Upper lobe of left lung (tissue), 4 donors: ENCODE results near the gene PPIE.
"Not testable (repeated sequence)": the region's sequence is repeated elsewhere in the genome, so short reads cannot be mapped to it uniquely, and the experiment has no call there.

Source experiments
- EP300 ChIP-seq, 4 donors: sonication (generic); formaldehyde crosslinking; IDR thresholded peaks; one replicate each; pipeline ENCODE4 v1.5.1; 2017; ENCODE audit warnings: antibody characterized with exemption in 4 of 4, control low read depth in 2 of 4
- POLR2A ChIP-seq, 4 donors: fragments of 450-650 bp; IDR thresholded peaks; one replicate each; pipeline ENCODE4 v1.5.1; 2016 to 2017; ENCODE audit warnings: antibody characterized with exemption in 4 of 4, mild to moderate bottlenecking in 2 of 4
- POLR2AphosphoS5 ChIP-seq, 2 donors: sonication (generic); formaldehyde crosslinking; IDR thresholded peaks; one replicate each; pipeline ENCODE4 v1.5.1; 2017; ENCODE audit warnings: antibody characterized with exemption in 2 of 2
- TF ChIP-seq, protein P1 (sequence below), 6 experiments: fragments of 450-650 bp in 4 of 6; fragments of 200-600 bp in 2 of 6; sonication (generic) in 2 of 6; IDR thresholded peaks; one replicate each; pipeline ENCODE4 v1.5.1; 2016 to 2019; ENCODE audit warnings: antibody characterized with exemption in 6 of 6

DNA sequence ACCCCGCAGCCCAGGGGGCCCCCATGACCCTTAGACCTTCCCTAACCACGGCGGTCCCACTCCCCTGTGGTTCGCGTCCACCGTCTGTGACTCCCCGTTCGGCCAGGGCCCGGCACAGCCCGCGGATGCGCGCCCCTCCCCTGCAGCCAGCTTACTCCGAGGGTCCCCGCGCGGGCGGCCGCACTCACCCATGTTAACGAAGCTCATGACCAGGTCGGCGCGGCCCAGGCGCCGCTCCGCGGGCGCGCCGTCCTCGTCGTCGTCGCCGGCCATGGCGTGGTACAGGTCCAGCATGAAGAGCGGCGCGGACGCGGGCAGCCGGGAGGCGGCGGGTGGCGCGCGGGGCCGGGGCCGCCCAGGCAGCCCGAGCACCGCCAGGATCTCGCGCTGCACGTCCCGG lies 49.3 kb downstream of the PPIE start:
- TF ChIP-seq, protein P1, sequence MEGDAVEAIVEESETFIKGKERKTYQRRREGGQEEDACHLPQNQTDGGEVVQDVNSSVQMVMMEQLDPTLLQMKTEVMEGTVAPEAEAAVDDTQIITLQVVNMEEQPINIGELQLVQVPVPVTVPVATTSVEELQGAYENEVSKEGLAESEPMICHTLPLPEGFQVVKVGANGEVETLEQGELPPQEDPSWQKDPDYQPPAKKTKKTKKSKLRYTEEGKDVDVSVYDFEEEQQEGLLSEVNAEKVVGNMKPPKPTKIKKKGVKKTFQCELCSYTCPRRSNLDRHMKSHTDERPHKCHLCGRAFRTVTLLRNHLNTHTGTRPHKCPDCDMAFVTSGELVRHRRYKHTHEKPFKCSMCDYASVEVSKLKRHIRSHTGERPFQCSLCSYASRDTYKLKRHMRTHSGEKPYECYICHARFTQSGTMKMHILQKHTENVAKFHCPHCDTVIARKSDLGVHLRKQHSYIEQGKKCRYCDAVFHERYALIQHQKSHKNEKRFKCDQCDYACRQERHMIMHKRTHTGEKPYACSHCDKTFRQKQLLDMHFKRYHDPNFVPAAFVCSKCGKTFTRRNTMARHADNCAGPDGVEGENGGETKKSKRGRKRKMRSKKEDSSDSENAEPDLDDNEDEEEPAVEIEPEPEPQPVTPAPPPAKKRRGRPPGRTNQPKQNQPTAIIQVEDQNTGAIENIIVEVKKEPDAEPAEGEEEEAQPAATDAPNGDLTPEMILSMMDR (IDR thresholded peaks at IDR 0.05): not testable (repeated sequence)
- TF ChIP-seq POLR2AphosphoS5, POLR2A, EP300 (IDR thresholded peaks at IDR 0.05): not testable (repeated sequence)
